T-helper 2 cell treated with Interferon-gamma antibody and Interleukin-4, amounts not matched to agents 100 ng/mL and 5 ng/mL, for 36 hours (primary cell): ENCODE data around the gene UFSP1. TPM values are rescaled to one million over a fixed set of nuclear protein-coding genes. Genes with fewer than 3 reads are reported as not detected.

Source experiments
- intact Hi-C: fragments of 100-400 bp; cut with micrococcal nuclease; formaldehyde crosslinking; loops from one replicate; pipeline ENCODE4 v1.15.1; 2023
- total RNA-seq: library from RNA; stranded (reverse); gene quantifications from 2 replicates; pipeline ENCODE4 v1.2.3, GENCODE V29; 2022

The UFSP1 gene
- total RNA-seq, 1 donor from 2014 or later: 3.5 TPM

- intact Hi-C loops: no loop called here
Observed at GRCh38 chr7:100895956-100896731, 6.6 kb upstream of the UFSP1 start.

GRCh38 chr7:100895701-100895955 lies 6.1 kb upstream of the UFSP1 start, which contains the start of gene ACHE:
TSS of gene ACHE (minus strand) at chr7:100895888. CDS start at chr7:100894232, 1,656 bp downstream.
- intact Hi-C loops: no loop called here

- intact Hi-C loops: loop anchor here (1.0 kb wide), 1 partner anchor 182 kb away; no protein-coding TSS in a partner anchor
Observed at GRCh38 chr7:100894860-100895700, 5.6 kb upstream of the UFSP1 start.

- intact Hi-C loops: loop anchor here (1.0 kb wide), 1 partner anchor 183 kb away; no protein-coding TSS in a partner anchor
Observed at GRCh38 chr7:100893910-100894721, 4.6 kb upstream of the UFSP1 start.

GRCh38 chr7:100893318-100893895 lies 3.9 kb upstream of the UFSP1 start:
- intact Hi-C loops: no loop called here

GRCh38 chr7:100892364-100893317 lies 3.1 kb upstream of the UFSP1 start:
- intact Hi-C loops: no loop called here

- intact Hi-C loops: no loop called here
Observed at GRCh38 chr7:100891568-100892247, 2.2 kb upstream of the UFSP1 start.

GRCh38 chr7:100890653-100891567 lies 1.4 kb upstream of the UFSP1 start:
- intact Hi-C loops: no loop called here

- intact Hi-C loops: loop anchor here (10.0 kb wide), 2 partner anchors 356 to 454 kb away; partner anchors contain the start of genes FIS1 and PPP1R35
Observed at GRCh38 chr7:100888291-100888987, 1.1 kb downstream of the UFSP1 start.

GRCh38 chr7:100887516-100888290 lies 1.8 kb downstream of the UFSP1 start:
- intact Hi-C loops: loop anchor here (1.0 to 10.0 kb wide), 3 partner anchors 12 to 453 kb away; partner anchors contain the start of genes FIS1, PPP1R35 and SRRT

- intact Hi-C loops: loop anchor here (1.0 to 10.0 kb wide), 3 partner anchors 12 to 452 kb away; partner anchors contain the start of genes FIS1, PPP1R35 and SRRT
Observed at GRCh38 chr7:100886936-100887515, 2.5 kb downstream of the UFSP1 start.

- intact Hi-C loops: loop anchor here (10.0 kb wide), 2 partner anchors 358 to 452 kb away; partner anchors contain the start of genes FIS1 and PPP1R35
Observed at GRCh38 chr7:100886142-100886935, 3.2 kb downstream of the UFSP1 start.

GRCh38 chr7:100885440-100886141 lies 3.9 kb downstream of the UFSP1 start:
- intact Hi-C loops: loop anchor here (10.0 kb wide), 2 partner anchors 359 to 451 kb away; partner anchors contain the start of genes FIS1 and PPP1R35

GRCh38 chr7:100884736-100885439 lies 4.6 kb downstream of the UFSP1 start:
- intact Hi-C loops: loop anchor here (10.0 kb wide), 2 partner anchors 360 to 450 kb away; partner anchors contain the start of genes FIS1 and PPP1R35
